GM12878 (cell line): ENCODE results near the gene KLHL25. TPM values are rescaled to one million over a fixed set of nuclear protein-coding genes. Genes with fewer than 3 reads are reported as not detected.

Experiments
- ATAC-seq: fragments of 200-7000 bp; cut with Tn5 transposase; 3 replicates; pipeline ENCODE4 v1.9.1; 2020; ENCODE audit warnings: mild to moderate bottlenecking, moderate library complexity
- BruUV-seq: library from RNA; stranded (reverse); fragments of 400-500 nt; replicated peaks from 2 replicates; lab custom pipeline; 2021; lab: Mats Ljungman, UMichigan
- CTCF ChIA-PET: fragments of 300-600 bp; sonication (Branson Sonifier 250); formaldehyde crosslinking; extraction: SDS; loops from one replicate; lab custom pipeline; 2021; ENCODE audit warnings: inconsistent platforms; lab: Yijun Ruan, JAX
- POLR2A ChIA-PET: fragments of 350-600 bp; formaldehyde crosslinking; extraction: SDS; loops from one replicate; lab custom pipeline; 2021; ENCODE audit warnings: inconsistent platforms; lab: Charles Lee
- RAD21 ChIA-PET: fragments of 300-600 bp; sonication (Branson Sonifier 250); formaldehyde crosslinking; loops from one replicate; lab custom pipeline; 2023; ENCODE audit warnings: antibody characterized with exemption; ENCODE audit not compliant: unreplicated experiment; lab: Charles Lee
- SMC1A ChIA-PET: fragments of 300-600 bp; sonication (Branson Sonifier 250); formaldehyde crosslinking; loops from one replicate; lab custom pipeline; 2023; ENCODE audit not compliant: unreplicated experiment, uncharacterized antibody; lab: Charles Lee
- DNase-seq: peaks from one replicate; pipeline ENCODE4 v3.0.0-alpha.2; 2011; ENCODE audit warnings: low read depth, low spot score
- FAIRE-seq: peaks from 3 replicates; lab custom pipeline; 2011; peaks lifted over from hg19 to GRCh38; lab: Jason Lieb, UNC
- H2AFZ ChIP-seq: 2 replicates; pipeline ENCODE4 v1.6.0; 2011; ENCODE audit warnings: low read depth, low read length, control low read depth; ENCODE audit not compliant: control insufficient read depth
- H3K27ac ChIP-seq: 2 replicates; pipeline ENCODE4 v1.5.1; 2011; ENCODE audit warnings: control low read depth; ENCODE audit not compliant: control insufficient read depth, insufficient read depth
- H3K27me3 ChIP-seq, 2 experiments: replicated peaks in 1 of 2; 2 replicates each; pipeline versions ENCODE4 v1.6.0 to v1.6.1; 2011; ENCODE audit warnings: low read length in 1 of 2; ENCODE audit not compliant: control insufficient read depth in 2 of 2, insufficient read depth in 2 of 2
- H3K36me3 ChIP-seq, 2 experiments: 2 replicates each; pipeline ENCODE4 v1.5.1; 2011; ENCODE audit warnings: low read length in 1 of 2; ENCODE audit not compliant: control insufficient read depth in 2 of 2, insufficient read depth in 2 of 2
- H3K4me1 ChIP-seq: 2 replicates; pipeline ENCODE4 v1.6.1; 2011; ENCODE audit warnings: mild to moderate bottlenecking, low read length, moderate library complexity, mixed read lengths; ENCODE audit not compliant: control insufficient read depth, insufficient read depth
- H3K4me2 ChIP-seq: 2 replicates; pipeline ENCODE4 v1.6.0; 2011; ENCODE audit warnings: control low read depth; ENCODE audit not compliant: control insufficient read depth, insufficient read depth
- H3K4me3 ChIP-seq: fragments of 200-600 bp; sonication (generic); 2 replicates; pipeline ENCODE4 v1.5.1; 2016
- H3K79me2 ChIP-seq: 2 replicates; pipeline ENCODE4 v1.6.0; 2011; ENCODE audit warnings: low read length; ENCODE audit not compliant: control insufficient read depth, insufficient read depth
- H3K9ac ChIP-seq: 2 replicates; pipeline ENCODE4 v1.8.0; 2011; ENCODE audit warnings: low read length, control low read depth, mixed read lengths; ENCODE audit not compliant: control insufficient read depth, insufficient read depth
- H3K9me3 ChIP-seq: replicated peaks from 3 replicates; pipeline ENCODE4 v1.5.1; 2011; ENCODE audit warnings: mild to moderate bottlenecking, low read length; ENCODE audit not compliant: control insufficient read depth, insufficient read depth
- H4K20me1 ChIP-seq: 2 replicates; pipeline ENCODE4 v1.6.0; 2011; ENCODE audit not compliant: control insufficient read depth, insufficient read depth
- ATF7 ChIP-seq: fragments of 450-650 bp; IDR thresholded peaks from 2 replicates; pipeline ENCODE4 v1.6.1; 2016; ENCODE audit warnings: low read depth, mild to moderate bottlenecking
- CBFB ChIP-seq: IDR thresholded peaks from 2 replicates; pipeline ENCODE4 v1.6.1; 2016; ENCODE audit warnings: antibody characterized with exemption, low read depth
- HDAC6 ChIP-seq: fragments of 200-600 bp; sonication (generic); IDR thresholded peaks from one replicate; pipeline ENCODE4 v1.8.0; 2017; ENCODE audit warnings: antibody characterized with exemption; ENCODE audit not compliant: unreplicated experiment
- MEF2B ChIP-seq: fragments of 450-650 bp; IDR thresholded peaks from 2 replicates; pipeline ENCODE4 v1.6.1; 2018; ENCODE audit warnings: mild to moderate bottlenecking, moderate library complexity; ENCODE audit not compliant: partially characterized antibody, poor library complexity, severe bottlenecking
- NR2C1 ChIP-seq: fragments of 450-650 bp; IDR thresholded peaks from 2 replicates; pipeline ENCODE4 v1.6.1; 2017; ENCODE audit warnings: antibody characterized with exemption, mild to moderate bottlenecking, moderate library complexity
- WGBS: methylation state at CpG from one replicate; pipeline ENCODE4 v1.1.6; 2016; ENCODE audit warnings: low lambda C conversion rate; ENCODE audit not compliant: insufficient replicate concordance, insufficient coverage; ENCODE audit errors: missing lambda C conversion rate; 5-methylcytosine and 5-hydroxymethylcytosine counted together
- in situ Hi-C: fragments of 300-500 bp; cut with MboI; formaldehyde crosslinking; loops from 9 replicates; pipeline ENCODE4 v1.14.3; 2018; ENCODE audit warnings: mixed read lengths
- intact Hi-C: fragments of 100-400 bp; cut with micrococcal nuclease; formaldehyde crosslinking; loops from one replicate; pipeline ENCODE4 v1.14.2; 2022; ENCODE audit not compliant: unreplicated experiment
- polyA plus RNA-seq, 11 experiments: library from polyadenylated mRNA; depleted of rRNA in 4 of 11; unstranded in 6 of 11; stranded (reverse) in 5 of 11; fragments of >200 nt; fragmentation: Nextera tagmentation in 4 of 11; fragmentation: Illumina TruSeq in 1 of 11; extraction: Ambion mirVana in 4 of 11; extraction: Trizol in 1 of 11; gene quantifications; 1 replicate in 1 of 11; 2 replicates in 10 of 11; pipeline versions ENCODE4 v1.2.1 to v1.2.3, GENCODE V29; 2011 to 2016; ENCODE audit warnings: inconsistent platforms in 2 of 11, missing spikeins in 2 of 11, low read depth in 1 of 11
- total RNA-seq, 4 experiments: library from RNA; depleted of rRNA in 3 of 4; stranded (reverse); fragments of >200 nt in 3 of 4; fragmentation: Illumina TruSeq in 1 of 4; extraction: Trizol in 1 of 4; gene quantifications; 2 replicates each; pipeline versions ENCODE4 v1.2.1 to v1.2.3, GENCODE V29; 2013 to 2021
- TF ChIP-seq, protein P1 (sequence below): fragments of 450-650 bp; IDR thresholded peaks from 2 replicates; pipeline ENCODE4 v1.6.1; 2014; ENCODE audit warnings: mild to moderate bottlenecking

KLHL25 gene
- total and polyA plus RNA-seq, 10 of the 15 experiments (the other 5 are each of a cell fraction or from before 2014, with no cell fraction given) = 0.04 to 3.0 (median 2.1) TPM; not detected in 1

DNA sequence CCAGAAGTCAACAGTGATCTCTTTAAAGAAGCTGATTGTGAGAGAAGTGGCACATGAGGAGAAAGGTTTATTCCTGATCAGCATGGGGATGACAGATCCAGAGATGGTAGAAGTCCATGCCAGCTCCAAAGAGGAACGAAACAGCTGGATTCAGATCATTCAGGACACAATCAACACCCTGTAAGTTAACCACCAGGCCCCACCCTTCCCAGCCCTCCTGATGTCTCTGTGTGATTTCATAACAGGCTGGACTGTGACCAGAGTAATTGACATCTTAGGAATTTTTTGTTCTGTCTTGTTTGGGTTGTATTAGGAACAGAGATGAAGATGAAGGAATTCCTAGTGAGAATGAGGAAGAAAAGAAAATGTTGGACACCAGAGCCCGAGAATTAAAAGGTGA is 67.7 kb downstream of the KLHL25 start:
- intact Hi-C loops = no loop called here
- Histone ChIP-seq H3K9ac (no peak overlapping the region), H3K9me3 (no peaks in the 10 kb centered on the region; the same call in 1 of the 3 replicates), H3K36me3 (peaks cover 25 to 58% of the 10 kb centered on the region in 2 experiments), H3K79me2 (no peaks in the 10 kb centered on the region; the same call in 1 of the 2 replicates), H3K27ac (no peak overlapping the region), H3K4me2 (no peak overlapping the region), H3K27me3 (no peaks in the 10 kb centered on the region)
- CTCF ChIA-PET = interaction anchor here (6.2 kb wide), 1 partner anchor 113 kb away, joined by 78 read pairs; no protein-coding TSS in a partner anchor
- FAIRE-seq (no peak), DNase-seq (no peak)
- 93% methylated on average over 2 of the region's 2 CpGs for WGBS
- in situ Hi-C loops = no loop called here
- RAD21 ChIA-PET = interaction anchor here (0.8 to 1.4 kb wide), 2 partner anchors 37 to 121 kb away, joined by 3 to 4 read pairs; no protein-coding TSS in a partner anchor
- SMC1A ChIA-PET = interaction anchor here (0.9 to 2.4 kb wide), 3 partner anchors 15 to 105 kb away, joined by 4 to 5 read pairs (median 4); no protein-coding TSS in a partner anchor
- TF ChIP-seq ATF7 = no peak
- TF ChIP-seq CBFB = no peak
- no peak for TF ChIP-seq HDAC6
- no peak for TF ChIP-seq MEF2B
- TF ChIP-seq, protein P1, sequence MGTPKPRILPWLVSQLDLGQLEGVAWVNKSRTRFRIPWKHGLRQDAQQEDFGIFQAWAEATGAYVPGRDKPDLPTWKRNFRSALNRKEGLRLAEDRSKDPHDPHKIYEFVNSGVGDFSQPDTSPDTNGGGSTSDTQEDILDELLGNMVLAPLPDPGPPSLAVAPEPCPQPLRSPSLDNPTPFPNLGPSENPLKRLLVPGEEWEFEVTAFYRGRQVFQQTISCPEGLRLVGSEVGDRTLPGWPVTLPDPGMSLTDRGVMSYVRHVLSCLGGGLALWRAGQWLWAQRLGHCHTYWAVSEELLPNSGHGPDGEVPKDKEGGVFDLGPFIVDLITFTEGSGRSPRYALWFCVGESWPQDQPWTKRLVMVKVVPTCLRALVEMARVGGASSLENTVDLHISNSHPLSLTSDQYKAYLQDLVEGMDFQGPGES = no peak
- TF ChIP-seq NR2C1 = no peak
- TF ChIP-seq, all 136 proteins: peak for 0
- H3K4me3 ChIP-seq = no peak overlapping the region
- POLR2A ChIA-PET = no interaction called here
- no peaks in the 10 kb centered on the region for H3K4me1 ChIP-seq
- ATAC-seq = no peak
- no peaks in the 10 kb centered on the region; the same call in 1 of the 2 replicates for H4K20me1 ChIP-seq
- no TSS peak for BruUV-seq
- no peak overlapping the region for H2AFZ ChIP-seq
